Measurements from ENCODE around the gene PNO1. TPM values are rescaled to one million over a fixed set of nuclear protein-coding genes. Genes with fewer than 3 reads are reported as not detected.
A peak's percentile ranks its signal among the peaks of the same experiment; 100 is the strongest.
"Not testable (repeated sequence)": the region's sequence is repeated elsewhere in the genome, so short reads cannot be mapped to it uniquely, and the experiment has no call there.

PNO1 gene
- total RNA-seq, 2 experiments from 2014 or later: 25.1 to 26.2 TPM

GRCh38 chr2:68172521-68172920 is 14.8 kb downstream of the PNO1 start:
- Mint-ChIP-seq H3K27ac (no peak overlapping the region), H3K27me3 (no peaks in the 10 kb centered on the region), H3K4me3 (no peak overlapping the region), H3K36me3 (ENCODE audit: low read depth) (peaks cover 26% of the 10 kb centered on the region), H3K9me3 (no peaks in the 10 kb centered on the region), H3K4me1 (ENCODE audit: low read depth) (peaks cover 8% of the 10 kb centered on the region)
- no peak for ATAC-seq
- CTCF ChIA-PET: interaction anchor here (0.8 to 2.9 kb wide), 3 partner anchors 11 to 51 kb away, joined by 3 to 14 read pairs (median 4); no protein-coding TSS in a partner anchor
- no peak for DNase-seq
- POLR2A ChIA-PET: interaction anchor here (4.1 kb wide), 1 partner anchor 15 kb away, joined by 10 read pairs; the partner anchor contains the start of gene PNO1
- intact Hi-C loops (cut with micrococcal nuclease): no loop called here
- TF ChIP-seq CTCF (IDR thresholded peaks at IDR 0.05): no peak

- ChIA-PET POLR2A (interaction anchor here (4.1 kb wide), 1 partner anchor 16 kb away, joined by 10 read pairs; the partner anchor contains the start of gene PNO1), CTCF (interaction anchor here (0.8 to 2.9 kb wide), 3 partner anchors 11 to 51 kb away, joined by 3 to 14 read pairs (median 4); no protein-coding TSS in a partner anchor)
- no peaks in the 10 kb centered on the region for H3K27me3 Mint-ChIP-seq
- peak overlapping the region; percentile 3 for H3K27ac Mint-ChIP-seq
- H3K9me3 Mint-ChIP-seq: no peaks in the 10 kb centered on the region
- intact Hi-C loops (cut with micrococcal nuclease): no loop called here
- H3K36me3 Mint-ChIP-seq (ENCODE audit: low read depth): peaks cover 21% of the 10 kb centered on the region
- H3K4me1 Mint-ChIP-seq (ENCODE audit: low read depth): peaks cover 8% of the 10 kb centered on the region
- ATAC-seq: no peak
- H3K4me3 Mint-ChIP-seq: no peak overlapping the region
- TF ChIP-seq CTCF (IDR thresholded peaks at IDR 0.05): no peak
- DNase-seq: no peak
Measured at GRCh38 chr2:68172990-68173700, 15.5 kb downstream of the PNO1 start.

GRCh38 chr2:68175210-68175609 is 17.5 kb downstream of the PNO1 start:
- H3K4me3 Mint-ChIP-seq; intact Hi-C loops (cut with micrococcal nuclease); H3K27ac Mint-ChIP-seq; ATAC-seq; DNase-seq; H3K9me3 Mint-ChIP-seq; H3K27me3 Mint-ChIP-seq: not testable (repeated sequence)
- peaks cover 29% of the 10 kb centered on the region for H3K36me3 Mint-ChIP-seq (ENCODE audit: low read depth)
- POLR2A ChIA-PET: interaction anchor here (0.6 kb wide), 1 partner anchor 72 kb away, joined by 3 read pairs; no protein-coding TSS in a partner anchor
- H3K4me1 Mint-ChIP-seq (ENCODE audit: low read depth): peaks cover 15% of the 10 kb centered on the region
- CTCF ChIA-PET: interaction anchor here (1.2 to 3.9 kb wide), 2 partner anchors 10 to 53 kb away, joined by 6 to 29 read pairs; no protein-coding TSS in a partner anchor

GRCh38 chr2:68176657-68177056 is 19.0 kb downstream of the PNO1 start:
- Mint-ChIP-seq H3K9me3 (no peaks in the 10 kb centered on the region), H3K4me1 (ENCODE audit: low read depth) (peaks cover 20% of the 10 kb centered on the region), H3K27me3 (no peaks in the 10 kb centered on the region), H3K27ac (no peak overlapping the region), H3K36me3 (ENCODE audit: low read depth) (peaks cover 33% of the 10 kb centered on the region), H3K4me3 (no peak overlapping the region)
- intact Hi-C loops (cut with micrococcal nuclease): no loop called here
- POLR2A ChIA-PET: interaction anchor here (0.7 kb wide), 1 partner anchor 19 kb away, joined by 3 read pairs; the partner anchor contains the start of gene PNO1
- TF ChIP-seq CTCF (IDR thresholded peaks at IDR 0.05): no peak
- DNase-seq (no peak), ATAC-seq (no peak)
- CTCF ChIA-PET: interaction anchor here (1.2 to 3.9 kb wide), 2 partner anchors 9 to 12 kb away, joined by 3 to 29 read pairs; no protein-coding TSS in a partner anchor

GRCh38 chr2:68177541-68177940 is 19.9 kb downstream of the PNO1 start:
- TF ChIP-seq CTCF (IDR thresholded peaks at IDR 0.05): no peak
- Mint-ChIP-seq H3K27ac (peak overlapping the region; percentile 69), H3K4me3 (no peak overlapping the region), H3K9me3 (no peaks in the 10 kb centered on the region), H3K36me3 (ENCODE audit: low read depth) (peaks cover 38% of the 10 kb centered on the region), H3K4me1 (ENCODE audit: low read depth) (peaks cover 22% of the 10 kb centered on the region), H3K27me3 (no peaks in the 10 kb centered on the region)
- ChIA-PET CTCF (interaction anchor here (1.1 to 3.9 kb wide), 2 partner anchors 8 to 56 kb away, joined by 5 to 29 read pairs; no protein-coding TSS in a partner anchor), POLR2A (interaction anchor here (1.5 kb wide), 1 partner anchor 12 kb away, joined by 4 read pairs; no protein-coding TSS in a partner anchor)
- ATAC-seq: no peak
- DNase-seq: no peak
- intact Hi-C loops (cut with micrococcal nuclease): no loop called here
